Astrocyte (in vitro differentiated cells and primary cell): Measurements from ENCODE around the gene SLC9A5. TPM values are rescaled to one million over a fixed set of nuclear protein-coding genes. Genes with fewer than 3 reads are reported as not detected.

Source experiments
- DNase-seq: peaks from one replicate; pipeline ENCODE4 v3.0.0-alpha.2; 2010; ENCODE audit warnings: low read depth
- FAIRE-seq: peaks from 2 replicates; lab custom pipeline; 2011; peaks lifted over from hg19 to GRCh38; lab: Jason Lieb, UNC
- H2AFZ ChIP-seq: 2 replicates; pipeline ENCODE4 v1.6.0; 2012; ENCODE audit warnings: low read depth, low read length, inconsistent platforms
- H3K27ac ChIP-seq: 2 replicates; pipeline ENCODE4 v1.5.1; 2011; ENCODE audit warnings: low read depth, low read length, inconsistent platforms
- H3K27me3 ChIP-seq: 2 replicates; pipeline ENCODE4 v1.6.0; 2011; ENCODE audit warnings: low read length, inconsistent platforms; ENCODE audit not compliant: insufficient read depth
- H3K36me3 ChIP-seq: 2 replicates; pipeline ENCODE4 v1.5.1; 2011; ENCODE audit warnings: low read length, inconsistent platforms; ENCODE audit not compliant: insufficient read depth
- H3K4me1 ChIP-seq: 2 replicates; pipeline ENCODE4 v1.5.1; 2011; ENCODE audit warnings: low read length, inconsistent platforms; ENCODE audit not compliant: insufficient read depth
- H3K4me2 ChIP-seq: 2 replicates; pipeline ENCODE4 v1.6.0; 2012; ENCODE audit warnings: low read length, inconsistent platforms
- H3K4me3 ChIP-seq: 2 replicates; pipeline ENCODE4 v1.5.1; 2011; ENCODE audit warnings: low read depth, mild to moderate bottlenecking, low read length, inconsistent platforms; ENCODE audit not compliant: insufficient read depth
- H3K79me2 ChIP-seq: 2 replicates; pipeline ENCODE4 v1.6.0; 2012; ENCODE audit warnings: mild to moderate bottlenecking, low read length, inconsistent platforms; ENCODE audit not compliant: insufficient read depth
- H3K9ac ChIP-seq: 2 replicates; pipeline ENCODE4 v1.6.0; 2012; ENCODE audit warnings: mild to moderate bottlenecking, low read length, inconsistent platforms
- H3K9me3 ChIP-seq: 2 replicates; pipeline ENCODE4 v1.5.1; 2012; ENCODE audit warnings: low read depth, mild to moderate bottlenecking, low read length, inconsistent platforms; ENCODE audit not compliant: insufficient read depth
- H4K20me1 ChIP-seq: 2 replicates; pipeline ENCODE4 v1.6.0; 2012; ENCODE audit warnings: low read length, inconsistent platforms; ENCODE audit not compliant: insufficient read depth
- H3K27ac Mint-ChIP-seq: one replicate; pipeline ENCODE4 v1.8.0; 2021; ENCODE audit warnings: mild to moderate bottlenecking, mixed read lengths; ENCODE audit not compliant: unreplicated experiment
- H3K27me3 Mint-ChIP-seq: one replicate; pipeline ENCODE4 v1.8.0; 2021; ENCODE audit warnings: low read depth, mixed read lengths; ENCODE audit not compliant: unreplicated experiment
- H3K36me3 Mint-ChIP-seq: one replicate; pipeline ENCODE4 v1.8.0; 2021; ENCODE audit warnings: low read depth, mixed read lengths; ENCODE audit not compliant: unreplicated experiment
- H3K4me1 Mint-ChIP-seq: one replicate; pipeline ENCODE4 v1.8.0; 2021; ENCODE audit warnings: low read depth, mixed read lengths; ENCODE audit not compliant: unreplicated experiment
- H3K4me3 Mint-ChIP-seq: one replicate; pipeline ENCODE4 v1.8.0; 2021; ENCODE audit warnings: mild to moderate bottlenecking, moderate library complexity, mixed read lengths; ENCODE audit not compliant: unreplicated experiment
- H3K9me3 Mint-ChIP-seq: one replicate; pipeline ENCODE4 v1.8.0; 2021; ENCODE audit warnings: mild to moderate bottlenecking, mixed read lengths; ENCODE audit not compliant: unreplicated experiment
- EZH2 ChIP-seq: IDR thresholded peaks from 2 replicates; pipeline ENCODE4 v1.6.1; 2012; ENCODE audit warnings: mild to moderate bottlenecking, low read length, inconsistent platforms; ENCODE audit not compliant: insufficient read depth
- total RNA-seq: library from RNA; stranded (reverse); gene quantifications from 2 replicates; pipeline ENCODE4 v1.2.1, GENCODE V29; 2021
- TF ChIP-seq, protein P1 (sequence below): IDR thresholded peaks from 2 replicates; pipeline ENCODE4 v1.5.1; 2011; ENCODE audit warnings: low read depth, mild to moderate bottlenecking, inconsistent platforms, low read length, moderate library complexity; ENCODE audit not compliant: insufficient read depth

SLC9A5 gene
- total RNA-seq, 1 donor from 2014 or later: 2.5 TPM

DNA sequence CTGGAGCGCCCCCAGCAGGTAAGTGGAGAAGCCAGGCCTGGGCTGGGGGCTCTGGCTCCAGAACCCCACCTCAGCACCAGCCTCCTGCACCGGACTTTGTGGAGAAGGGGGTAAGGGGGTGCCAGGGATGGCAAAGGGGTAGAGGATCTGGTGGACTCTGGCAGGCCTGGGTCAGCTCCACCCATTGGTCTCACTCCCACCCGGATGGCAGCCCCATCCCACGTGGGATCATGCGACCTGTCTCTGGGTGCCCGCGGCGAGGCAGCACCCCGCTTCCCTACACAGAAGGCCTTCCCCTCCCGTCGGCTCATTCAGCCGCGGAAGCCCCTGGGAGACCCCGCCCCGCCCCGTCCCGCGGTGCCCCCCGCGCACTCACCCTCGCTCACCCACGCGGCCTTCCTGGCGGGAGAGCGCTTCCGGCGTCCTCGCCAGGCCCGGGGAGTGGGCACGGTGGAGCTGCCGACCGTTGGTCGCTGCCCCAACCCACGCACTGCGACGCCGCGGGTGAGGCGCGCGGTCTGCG is 30.1 kb downstream of the SLC9A5 start:
- Mint-ChIP-seq H3K36me3 (peaks cover 5% of the 10 kb centered on the region), H3K9me3 (peaks cover 3% of the 10 kb centered on the region), H3K4me3 (no peak overlapping the region), H3K27ac (no peak overlapping the region), H3K4me1 (peaks cover 26% of the 10 kb centered on the region), H3K27me3 (peaks cover 11% of the 10 kb centered on the region)
- DNase-seq (no peak), FAIRE-seq (no peak)
- peak overlapping the region; percentile 32 for H2AFZ ChIP-seq
- TF ChIP-seq EZH2: no peak
- TF ChIP-seq, protein P1, sequence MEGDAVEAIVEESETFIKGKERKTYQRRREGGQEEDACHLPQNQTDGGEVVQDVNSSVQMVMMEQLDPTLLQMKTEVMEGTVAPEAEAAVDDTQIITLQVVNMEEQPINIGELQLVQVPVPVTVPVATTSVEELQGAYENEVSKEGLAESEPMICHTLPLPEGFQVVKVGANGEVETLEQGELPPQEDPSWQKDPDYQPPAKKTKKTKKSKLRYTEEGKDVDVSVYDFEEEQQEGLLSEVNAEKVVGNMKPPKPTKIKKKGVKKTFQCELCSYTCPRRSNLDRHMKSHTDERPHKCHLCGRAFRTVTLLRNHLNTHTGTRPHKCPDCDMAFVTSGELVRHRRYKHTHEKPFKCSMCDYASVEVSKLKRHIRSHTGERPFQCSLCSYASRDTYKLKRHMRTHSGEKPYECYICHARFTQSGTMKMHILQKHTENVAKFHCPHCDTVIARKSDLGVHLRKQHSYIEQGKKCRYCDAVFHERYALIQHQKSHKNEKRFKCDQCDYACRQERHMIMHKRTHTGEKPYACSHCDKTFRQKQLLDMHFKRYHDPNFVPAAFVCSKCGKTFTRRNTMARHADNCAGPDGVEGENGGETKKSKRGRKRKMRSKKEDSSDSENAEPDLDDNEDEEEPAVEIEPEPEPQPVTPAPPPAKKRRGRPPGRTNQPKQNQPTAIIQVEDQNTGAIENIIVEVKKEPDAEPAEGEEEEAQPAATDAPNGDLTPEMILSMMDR: no peak
- no peaks in the 10 kb centered on the region for H3K9me3 ChIP-seq
- peak overlapping the region; percentile 61 for H3K4me3 ChIP-seq
- H3K4me1 ChIP-seq: peaks cover 24% of the 10 kb centered on the region
- peak overlapping the region; percentile 96 for H3K27ac ChIP-seq
- no peaks in the 10 kb centered on the region for H3K36me3 ChIP-seq
- peak overlapping the region; percentile 75 for H3K9ac ChIP-seq
- peaks cover 2% of the 10 kb centered on the region for H3K79me2 ChIP-seq
- no peaks in the 10 kb centered on the region for H4K20me1 ChIP-seq
- peak overlapping the region; percentile 82 for H3K4me2 ChIP-seq
- no peaks in the 10 kb centered on the region for H3K27me3 ChIP-seq

DNA sequence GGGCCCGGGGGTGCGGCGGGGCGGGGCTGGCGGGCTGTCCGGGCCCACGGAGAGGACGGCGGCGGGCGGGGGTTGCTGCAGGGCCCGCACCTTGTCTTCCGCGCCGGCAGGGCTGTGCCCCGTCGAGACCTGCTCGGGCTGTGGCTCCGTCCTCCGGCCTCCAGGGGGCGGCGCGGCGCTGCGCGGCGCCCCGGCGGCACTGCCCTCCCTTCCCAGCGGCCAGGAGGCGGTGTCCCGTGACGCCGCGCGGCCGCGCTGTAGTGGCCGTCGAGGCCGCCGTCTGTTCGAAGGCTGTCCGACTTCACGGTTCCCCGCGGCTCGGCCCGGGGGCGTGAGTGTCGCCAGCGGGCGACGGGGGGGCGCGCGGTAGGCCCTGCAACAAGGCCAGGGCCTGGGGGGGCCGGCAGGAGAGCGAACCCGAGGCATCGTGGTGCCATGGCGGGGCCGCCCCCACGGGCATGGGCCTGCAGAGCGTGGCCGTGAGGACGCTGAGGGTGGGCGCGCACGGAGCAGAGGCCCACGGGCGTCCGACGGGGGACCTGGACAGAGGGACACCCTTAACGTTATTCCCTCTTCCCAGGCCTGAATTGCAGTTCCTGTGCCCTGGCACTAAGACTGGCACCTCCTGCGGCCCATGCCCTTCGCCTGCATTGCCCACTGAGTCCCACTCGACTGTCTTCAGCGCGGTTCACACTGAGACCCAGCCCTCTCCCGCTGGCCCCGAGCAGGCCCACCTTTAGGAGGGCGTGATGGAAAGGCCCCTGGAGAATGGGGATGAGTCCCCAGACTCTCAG is 30.7 kb downstream of the SLC9A5 start, which contains the start of gene PLEKHG4:
Gene PLEKHG4, plus strand, starts transcription at position 237 of the 794 bp plus-strand sequence. Its CDS starts 513 bp downstream, at position 750.
- Histone ChIP-seq H3K4me2 (peak within 1 kb of the TSS; percentile 82), H4K20me1 (no peaks in the 10 kb centered on the region), H3K4me3 (peak within 1 kb of the TSS; percentile 61), H2AFZ (peak within 1 kb of the TSS; percentile 65), H3K36me3 (no peaks in the 10 kb centered on the region), H3K27ac (peak within 1 kb of the TSS; percentile 96), H3K9ac (peak within 1 kb of the TSS; percentile 75), H3K4me1 (peaks cover 24% of the 10 kb centered on the region), H3K79me2 (peaks cover 2% of the 10 kb centered on the region), H3K27me3 (no peaks in the 10 kb centered on the region), H3K9me3 (no peaks in the 10 kb centered on the region)
- Mint-ChIP-seq H3K36me3 (peaks cover 6% of the 10 kb centered on the region), H3K27me3 (peaks cover 14% of the 10 kb centered on the region), H3K9me3 (peaks cover 3% of the 10 kb centered on the region), H3K27ac (no peak within 1 kb of the TSS), H3K4me1 (peaks cover 28% of the 10 kb centered on the region), H3K4me3 (no peak within 1 kb of the TSS)
- no peak for FAIRE-seq
- peak; percentile 38 for DNase-seq
- no peak for TF ChIP-seq EZH2
- TF ChIP-seq, protein P1: peak; percentile 35
